HG03159 (cell line): ENCODE measurements around the gene WASF2.
A peak's percentile ranks its signal among the peaks of the same experiment; 100 is the strongest.
"Not testable (repeated sequence)": the region's sequence is repeated elsewhere in the genome, so short reads cannot be mapped to it uniquely, and the experiment has no call there.

Experiments
- ATAC-seq: cut with Tn5 transposase; IDR thresholded peaks from one replicate; pipeline ENCODE4 v1.9.1; 2021; ENCODE audit warnings: mild to moderate bottlenecking, moderate library complexity; ENCODE audit not compliant: unreplicated experiment

The WASF2 gene

GRCh38 chr1:27463916-27464315 lies 26.1 kb downstream of the WASF2 start:
- ATAC-seq = not testable (repeated sequence)

- not testable (repeated sequence) for ATAC-seq
Measured at GRCh38 chr1:27458521-27458920, 31.4 kb downstream of the WASF2 start.

- ATAC-seq = no peak
Measured at GRCh38 chr1:27455139-27455811, 34.7 kb downstream of the WASF2 start.

GRCh38 chr1:27454610-27455009 lies 35.4 kb downstream of the WASF2 start:
- no peak for ATAC-seq

- ATAC-seq = no peak
Measured at GRCh38 chr1:27451343-27451742, 38.6 kb downstream of the WASF2 start.

GRCh38 chr1:27448982-27449381 lies 41.0 kb downstream of the WASF2 start:
- ATAC-seq = no peak

- no peak for ATAC-seq
Measured at GRCh38 chr1:27447883-27448282, 42.1 kb downstream of the WASF2 start.

- ATAC-seq = no peak
Measured at GRCh38 chr1:27447399-27447798, 42.6 kb downstream of the WASF2 start.

- ATAC-seq = no peak
Measured at GRCh38 chr1:27446496-27447020, 43.4 kb downstream of the WASF2 start.

- peak; percentile 47 for ATAC-seq
Measured at GRCh38 chr1:27445177-27445936, 44.6 kb downstream of the WASF2 start.

- no peak for ATAC-seq
Measured at GRCh38 chr1:27444632-27445031, 45.3 kb downstream of the WASF2 start.

GRCh38 chr1:27439150-27439549 lies 50.8 kb downstream of the WASF2 start:
- no peak for ATAC-seq

- ATAC-seq = no peak
Measured at GRCh38 chr1:27438621-27439061, 51.3 kb downstream of the WASF2 start.

GRCh38 chr1:27436204-27437159 lies 53.5 kb downstream of the WASF2 start:
- ATAC-seq = no peak

GRCh38 chr1:27435566-27436203 lies 54.3 kb downstream of the WASF2 start:
- ATAC-seq = no peak

GRCh38 chr1:27433706-27434105 lies 56.3 kb downstream of the WASF2 start:
- no peak for ATAC-seq

- ATAC-seq = not testable (repeated sequence)
Measured at GRCh38 chr1:27432725-27433124, 57.2 kb downstream of the WASF2 start.

GRCh38 chr1:27431601-27431940 lies 58.4 kb downstream of the WASF2 start:
- ATAC-seq = no peak

GRCh38 chr1:27430903-27431600 lies 58.9 kb downstream of the WASF2 start:
- no peak for ATAC-seq

GRCh38 chr1:27429029-27429425 lies 60.9 kb downstream of the WASF2 start:
- no peak for ATAC-seq
